ENCODE results near the gene FMN2.

FMN2 gene

DNA sequence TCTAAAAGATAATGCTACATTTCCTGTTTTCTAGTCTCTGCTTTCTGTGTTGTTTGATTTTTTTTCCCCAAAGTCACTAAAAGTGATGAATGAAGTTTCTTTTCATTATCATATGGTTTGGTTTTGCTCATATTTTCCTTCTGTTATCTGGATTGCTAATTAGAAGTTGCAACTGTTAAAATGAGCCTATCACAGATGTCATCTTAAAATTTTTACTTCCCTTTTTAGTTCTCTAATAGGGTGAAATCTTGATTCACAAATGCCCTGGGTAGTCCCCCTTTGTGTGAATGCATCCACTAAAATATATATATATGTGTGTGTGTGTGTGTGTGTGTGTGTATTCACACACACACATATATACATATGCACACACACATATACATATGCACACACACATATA is 376.2 kb downstream of the FMN2 start:
- H3K79me1 ChIP-seq (ENCODE audit: low read length): peaks cover 21% of the 10 kb centered on the region
- H4K8ac ChIP-seq (ENCODE audit: low read depth, low read length): no peak overlapping the region
- H4K91ac ChIP-seq (ENCODE audit: low read depth, low read length): no peak overlapping the region
- no peak overlapping the region for H3K14ac ChIP-seq (ENCODE audit: low read length)
- no peak overlapping the region for H3K23ac ChIP-seq (ENCODE audit: low read length)
- H4K12ac ChIP-seq (ENCODE audit: low read depth, low read length): no peak overlapping the region
- no peaks in the 10 kb centered on the region for H3K27me3 ChIP-seq (ENCODE audit: insufficient read depth, low read length)
- H3K4me1 ChIP-seq (ENCODE audit: control insufficient read depth in 1 of 2, insufficient read depth in 2 of 2, low read length in 2 of 2): peaks cover 3 to 8% of the 10 kb centered on the region in 2 experiments
- no peak overlapping the region for H2AK5ac ChIP-seq (ENCODE audit: low read length)
- no peak overlapping the region for H3K4ac ChIP-seq (ENCODE audit: low read depth, low read length)
- H3K18ac ChIP-seq (ENCODE audit: low read length): no peak overlapping the region
- no peak overlapping the region for H3K9ac ChIP-seq (ENCODE audit: low read length)
- H3K79me2 ChIP-seq (ENCODE audit: control insufficient read depth, insufficient read depth, low read length, poor library complexity): peaks cover under 1% of the 10 kb centered on the region
- H3K36me3 ChIP-seq (ENCODE audit: control insufficient read depth in 1 of 2, insufficient read depth in 2 of 2, low read length in 2 of 2): no peaks in the 10 kb centered on the region
- H2BK12ac ChIP-seq (ENCODE audit: low read length): no peak overlapping the region
- no peak overlapping the region for H2AFZ ChIP-seq (ENCODE audit: insufficient read depth, low read length, poor library complexity)
- H3K27ac ChIP-seq (ENCODE audit: low read depth, low read length): no peak overlapping the region
- no peak overlapping the region for H2BK5ac ChIP-seq (ENCODE audit: low read depth, low read length, poor library complexity)
- H3K4me2 ChIP-seq (ENCODE audit: low read length): no peak overlapping the region
- no peak for DNase-seq
- H3K9me3 ChIP-seq (ENCODE audit: insufficient read depth, low read depth, low read length): no peaks in the 10 kb centered on the region
- H2BK120ac ChIP-seq (ENCODE audit: insufficient read depth, low read length, poor library complexity): no peak overlapping the region
- H3K4me3 ChIP-seq (ENCODE audit: low read depth, low read length): no peak overlapping the region

GRCh38 chr1:240468656-240469055 is 377.0 kb downstream of the FMN2 start:
- Histone ChIP-seq H3K4me3 (ENCODE audit: low read depth, low read length) (no peak overlapping the region), H3K27me3 (ENCODE audit: insufficient read depth, low read length) (no peaks in the 10 kb centered on the region), H3K27ac (ENCODE audit: low read depth, low read length) (no peak overlapping the region), H2AK5ac (ENCODE audit: low read length) (peak overlapping the region; percentile 76), H4K12ac (ENCODE audit: low read depth, low read length) (no peak overlapping the region), H3K4me2 (ENCODE audit: low read length) (no peak overlapping the region), H3K4ac (ENCODE audit: low read depth, low read length) (no peak overlapping the region), H2BK120ac (ENCODE audit: insufficient read depth, low read length, poor library complexity) (no peak overlapping the region), H4K91ac (ENCODE audit: low read depth, low read length) (peak overlapping the region; percentile 28), H3K18ac (ENCODE audit: low read length) (peak overlapping the region; percentile 29), H3K9ac (ENCODE audit: low read length) (no peak overlapping the region), H3K9me3 (ENCODE audit: insufficient read depth, low read depth, low read length) (no peaks in the 10 kb centered on the region), H2BK12ac (ENCODE audit: low read length) (peak overlapping the region; percentile 50), H3K79me1 (ENCODE audit: low read length) (peaks cover 19% of the 10 kb centered on the region), H3K23ac (ENCODE audit: low read length) (no peak overlapping the region), H4K8ac (ENCODE audit: low read depth, low read length) (peak overlapping the region; percentile 42), H3K36me3 (ENCODE audit: control insufficient read depth in 1 of 2, insufficient read depth in 2 of 2, low read length in 2 of 2) (no peaks in the 10 kb centered on the region), H3K79me2 (ENCODE audit: control insufficient read depth, insufficient read depth, low read length, poor library complexity) (peaks cover 3% of the 10 kb centered on the region), H3K14ac (ENCODE audit: low read length) (no peak overlapping the region), H2AFZ (ENCODE audit: insufficient read depth, low read length, poor library complexity) (no peak overlapping the region), H2BK5ac (ENCODE audit: low read depth, low read length, poor library complexity) (peak overlapping the region; percentile 48), H3K4me1 (ENCODE audit: control insufficient read depth in 1 of 2, insufficient read depth in 2 of 2, low read length in 2 of 2) (peaks cover 3 to 10% of the 10 kb centered on the region in 2 experiments)
- no peak for DNase-seq
- no CpG with 5 or more reads among the region's 7 CpGs for WGBS (ENCODE audit: extremely low coverage, insufficient coverage, insufficient read length)

DNA sequence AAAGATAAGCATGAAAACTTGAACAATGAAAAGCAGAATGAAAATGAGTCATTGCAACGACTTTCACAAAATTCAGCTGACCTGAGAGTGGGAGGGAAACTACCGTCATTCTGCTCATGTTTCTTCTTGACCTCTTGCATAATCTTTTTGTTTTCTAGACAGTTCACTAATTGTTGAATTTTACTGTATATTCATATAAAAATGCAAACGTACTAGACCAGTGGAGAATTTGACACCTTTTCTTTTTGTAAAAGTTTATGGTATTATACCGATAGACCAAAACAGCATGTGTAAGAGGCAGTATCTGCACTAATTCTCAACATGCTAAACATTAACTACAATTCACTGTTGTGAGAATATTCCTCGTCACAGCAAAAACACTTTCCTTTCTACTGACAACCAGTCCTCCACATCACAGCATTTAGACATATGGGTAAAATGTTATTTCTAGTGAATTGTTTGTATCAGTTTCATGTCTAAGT is 382.5 kb downstream of the FMN2 start:
- Histone ChIP-seq H3K4me2 (ENCODE audit: low read length) (no peak overlapping the region), H2BK120ac (ENCODE audit: insufficient read depth, low read length, poor library complexity) (no peak overlapping the region), H2BK12ac (ENCODE audit: low read length) (no peak overlapping the region), H3K79me1 (ENCODE audit: low read length) (peaks cover 11% of the 10 kb centered on the region), H3K27me3 (ENCODE audit: insufficient read depth, low read length) (no peaks in the 10 kb centered on the region), H2BK5ac (ENCODE audit: low read depth, low read length, poor library complexity) (no peak overlapping the region), H4K91ac (ENCODE audit: low read depth, low read length) (no peak overlapping the region), H2AK5ac (ENCODE audit: low read length) (no peak overlapping the region), H3K23ac (ENCODE audit: low read length) (no peak overlapping the region), H3K4me1 (ENCODE audit: control insufficient read depth in 1 of 2, insufficient read depth in 2 of 2, low read length in 2 of 2) (peaks cover 4 to 7% of the 10 kb centered on the region in 2 experiments), H3K18ac (ENCODE audit: low read length) (no peak overlapping the region), H3K9ac (ENCODE audit: low read length) (no peak overlapping the region), H3K4me3 (ENCODE audit: low read depth, low read length) (no peak overlapping the region), H4K12ac (ENCODE audit: low read depth, low read length) (no peak overlapping the region), H3K79me2 (ENCODE audit: control insufficient read depth, insufficient read depth, low read length, poor library complexity) (peaks cover 3% of the 10 kb centered on the region), H4K8ac (ENCODE audit: low read depth, low read length) (no peak overlapping the region), H3K9me3 (ENCODE audit: insufficient read depth, low read depth, low read length) (no peaks in the 10 kb centered on the region), H3K14ac (ENCODE audit: low read length) (no peak overlapping the region), H3K36me3 (ENCODE audit: control insufficient read depth in 1 of 2, insufficient read depth in 2 of 2, low read length in 2 of 2) (no peaks in the 10 kb centered on the region), H2AFZ (ENCODE audit: insufficient read depth, low read length, poor library complexity) (no peak overlapping the region), H3K4ac (ENCODE audit: low read depth, low read length) (no peak overlapping the region), H3K27ac (ENCODE audit: low read depth, low read length) (no peak overlapping the region)
- peak in 1 of 2 donors; percentile 81 for DNase-seq
- no CpG with 5 or more reads among the region's 5 CpGs for WGBS (ENCODE audit: extremely low coverage, insufficient coverage, insufficient read length)

- H3K4ac ChIP-seq (ENCODE audit: low read depth, low read length): no peak overlapping the region
- no peak overlapping the region for H2AK5ac ChIP-seq (ENCODE audit: low read length)
- no peak overlapping the region for H3K4me3 ChIP-seq (ENCODE audit: low read depth, low read length)
- peak; percentile 66 to 96 for DNase-seq
- H3K9ac ChIP-seq (ENCODE audit: low read length): no peak overlapping the region
- no peak overlapping the region for H3K18ac ChIP-seq (ENCODE audit: low read length)
- no peak overlapping the region for H4K91ac ChIP-seq (ENCODE audit: low read depth, low read length)
- no peak overlapping the region for H4K8ac ChIP-seq (ENCODE audit: low read depth, low read length)
- H2BK12ac ChIP-seq (ENCODE audit: low read length): no peak overlapping the region
- H3K9me3 ChIP-seq (ENCODE audit: insufficient read depth, low read depth, low read length): no peaks in the 10 kb centered on the region
- no peak overlapping the region for H2BK5ac ChIP-seq (ENCODE audit: low read depth, low read length, poor library complexity)
- H3K4me2 ChIP-seq (ENCODE audit: low read length): no peak overlapping the region
- no peaks in the 10 kb centered on the region for H3K36me3 ChIP-seq (ENCODE audit: control insufficient read depth in 1 of 2, insufficient read depth in 2 of 2, low read length in 2 of 2)
- no peak overlapping the region for H2AFZ ChIP-seq (ENCODE audit: insufficient read depth, low read length, poor library complexity)
- no peaks in the 10 kb centered on the region for H3K27me3 ChIP-seq (ENCODE audit: insufficient read depth, low read length)
- H3K79me2 ChIP-seq (ENCODE audit: control insufficient read depth, insufficient read depth, low read length, poor library complexity): peaks cover 3% of the 10 kb centered on the region
- H3K27ac ChIP-seq (ENCODE audit: low read depth, low read length): no peak overlapping the region
- WGBS (ENCODE audit: extremely low coverage, insufficient coverage, insufficient read length): 100% methylated on average over 1 of the region's 4 CpGs
- no peak overlapping the region for H2BK120ac ChIP-seq (ENCODE audit: insufficient read depth, low read length, poor library complexity)
- no peak overlapping the region for H3K23ac ChIP-seq (ENCODE audit: low read length)
- H4K12ac ChIP-seq (ENCODE audit: low read depth, low read length): no peak overlapping the region
- no peak overlapping the region for H3K14ac ChIP-seq (ENCODE audit: low read length)
- peaks cover 4 to 7% of the 10 kb centered on the region in 2 experiments for H3K4me1 ChIP-seq (ENCODE audit: control insufficient read depth in 1 of 2, insufficient read depth in 2 of 2, low read length in 2 of 2)
- H3K79me1 ChIP-seq (ENCODE audit: low read length): peaks cover 11% of the 10 kb centered on the region
Measured at GRCh38 chr1:240475832-240476231, 384.1 kb downstream of the FMN2 start.

Data from trophoblast cell (in vitro differentiated cells and primary cell).